K562 (cell line): ENCODE measurements around the gene RSPH3.

Source experiments
- HMGXB4 ChIP-seq: sonication (generic); formaldehyde crosslinking; IDR thresholded peaks from 2 replicates; pipeline ENCODE4 v1.8.1; 2023; ENCODE audit warnings: mild to moderate bottlenecking, missing genetic modification reagents
- POLR2AphosphoS5 ChIP-seq: IDR thresholded peaks from 2 replicates; pipeline ENCODE4 v1.6.1; 2011; ENCODE audit warnings: mild to moderate bottlenecking, low read depth, low read length, moderate library complexity; ENCODE audit not compliant: control insufficient read depth, insufficient read depth
- TF ChIP-seq, protein P1 (sequence below): sonication (generic); formaldehyde crosslinking; IDR thresholded peaks from 2 replicates; pipeline ENCODE4 v1.8.0; 2023; ENCODE audit warnings: missing genetic modification reagents, mild to moderate bottlenecking, borderline replicate concordance

GRCh38 chr6:158924499-158925455 is 75.2 kb downstream of the RSPH3 start:
- TF ChIP-seq, protein P1, sequence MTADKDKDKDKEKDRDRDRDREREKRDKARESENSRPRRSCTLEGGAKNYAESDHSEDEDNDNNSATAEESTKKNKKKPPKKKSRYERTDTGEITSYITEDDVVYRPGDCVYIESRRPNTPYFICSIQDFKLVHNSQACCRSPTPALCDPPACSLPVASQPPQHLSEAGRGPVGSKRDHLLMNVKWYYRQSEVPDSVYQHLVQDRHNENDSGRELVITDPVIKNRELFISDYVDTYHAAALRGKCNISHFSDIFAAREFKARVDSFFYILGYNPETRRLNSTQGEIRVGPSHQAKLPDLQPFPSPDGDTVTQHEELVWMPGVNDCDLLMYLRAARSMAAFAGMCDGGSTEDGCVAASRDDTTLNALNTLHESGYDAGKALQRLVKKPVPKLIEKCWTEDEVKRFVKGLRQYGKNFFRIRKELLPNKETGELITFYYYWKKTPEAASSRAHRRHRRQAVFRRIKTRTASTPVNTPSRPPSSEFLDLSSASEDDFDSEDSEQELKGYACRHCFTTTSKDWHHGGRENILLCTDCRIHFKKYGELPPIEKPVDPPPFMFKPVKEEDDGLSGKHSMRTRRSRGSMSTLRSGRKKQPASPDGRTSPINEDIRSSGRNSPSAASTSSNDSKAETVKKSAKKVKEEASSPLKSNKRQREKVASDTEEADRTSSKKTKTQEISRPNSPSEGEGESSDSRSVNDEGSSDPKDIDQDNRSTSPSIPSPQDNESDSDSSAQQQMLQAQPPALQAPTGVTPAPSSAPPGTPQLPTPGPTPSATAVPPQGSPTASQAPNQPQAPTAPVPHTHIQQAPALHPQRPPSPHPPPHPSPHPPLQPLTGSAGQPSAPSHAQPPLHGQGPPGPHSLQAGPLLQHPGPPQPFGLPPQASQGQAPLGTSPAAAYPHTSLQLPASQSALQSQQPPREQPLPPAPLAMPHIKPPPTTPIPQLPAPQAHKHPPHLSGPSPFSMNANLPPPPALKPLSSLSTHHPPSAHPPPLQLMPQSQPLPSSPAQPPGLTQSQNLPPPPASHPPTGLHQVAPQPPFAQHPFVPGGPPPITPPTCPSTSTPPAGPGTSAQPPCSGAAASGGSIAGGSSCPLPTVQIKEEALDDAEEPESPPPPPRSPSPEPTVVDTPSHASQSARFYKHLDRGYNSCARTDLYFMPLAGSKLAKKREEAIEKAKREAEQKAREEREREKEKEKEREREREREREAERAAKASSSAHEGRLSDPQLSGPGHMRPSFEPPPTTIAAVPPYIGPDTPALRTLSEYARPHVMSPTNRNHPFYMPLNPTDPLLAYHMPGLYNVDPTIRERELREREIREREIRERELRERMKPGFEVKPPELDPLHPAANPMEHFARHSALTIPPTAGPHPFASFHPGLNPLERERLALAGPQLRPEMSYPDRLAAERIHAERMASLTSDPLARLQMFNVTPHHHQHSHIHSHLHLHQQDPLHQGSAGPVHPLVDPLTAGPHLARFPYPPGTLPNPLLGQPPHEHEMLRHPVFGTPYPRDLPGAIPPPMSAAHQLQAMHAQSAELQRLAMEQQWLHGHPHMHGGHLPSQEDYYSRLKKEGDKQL (CRISPR knock-in tag): no peak
- TF ChIP-seq POLR2AphosphoS5: no peak
- no peak for TF ChIP-seq HMGXB4 (CRISPR knock-in tag)
